Stimulated activated CD8-positive, alpha-beta memory T cell treated with anti-CD3 and anti-CD28 coated beads, Interleukin-7, amount 100 ng/mL, for 48 hours (primary cell): ENCODE results near the gene COLGALT1.
"Not testable (repeated sequence)": the region's sequence is repeated elsewhere in the genome, so short reads cannot be mapped to it uniquely, and the experiment has no call there.

Experiments
- DNase-seq, 2 donors: peaks; one replicate each; pipeline ENCODE4 v3.0.0-alpha.2; 2020; ENCODE audit warnings: low read depth in 1 of 2; ENCODE audit errors: extremely low read depth in 1 of 2

COLGALT1 gene

GRCh38 chr19:17556995-17557394, 1.5 kb downstream of the COLGALT1 start:
- DNase-seq, result no peak

GRCh38 chr19:17557466-17557865, 2.0 kb downstream of the COLGALT1 start:
- no peak for DNase-seq

- DNase-seq, result no peak
Observed at GRCh38 chr19:17560205-17560595, 4.8 kb downstream of the COLGALT1 start.

GRCh38 chr19:17562097-17562496, 6.6 kb downstream of the COLGALT1 start:
- no peak for DNase-seq

GRCh38 chr19:17562561-17562960, 7.1 kb downstream of the COLGALT1 start:
- no peak for DNase-seq

GRCh38 chr19:17564781-17565180, 9.3 kb downstream of the COLGALT1 start:
- DNase-seq, result no peak

- DNase-seq, result no peak
Observed at GRCh38 chr19:17565611-17566010, 10.2 kb downstream of the COLGALT1 start.

GRCh38 chr19:17567940-17568339, 12.5 kb downstream of the COLGALT1 start:
- no peak for DNase-seq

- DNase-seq, result not testable (repeated sequence)
Observed at GRCh38 chr19:17570291-17570690, 14.8 kb downstream of the COLGALT1 start.

- no peak for DNase-seq
Observed at GRCh38 chr19:17570791-17571190, 15.3 kb downstream of the COLGALT1 start.

- DNase-seq, result no peak
Observed at GRCh38 chr19:17572638-17573037, 17.2 kb downstream of the COLGALT1 start.

GRCh38 chr19:17575871-17576757, 20.7 kb downstream of the COLGALT1 start:
- DNase-seq, result peak in 1 of 2 donors; percentile 4

- peak in 1 of 2 donors; percentile 40 for DNase-seq
Observed at GRCh38 chr19:17576758-17577456, 21.5 kb downstream of the COLGALT1 start.

GRCh38 chr19:17577457-17578097, 22.1 kb downstream of the COLGALT1 start:
- DNase-seq, result no peak

GRCh38 chr19:17579661-17580244, 24.3 kb downstream of the COLGALT1 start:
- DNase-seq, result peak in 1 of 2 donors; percentile 18

- DNase-seq, result no peak
Observed at GRCh38 chr19:17580470-17581144, 25.2 kb downstream of the COLGALT1 start.

- no peak for DNase-seq
Observed at GRCh38 chr19:17581211-17581874, 25.9 kb downstream of the COLGALT1 start.

- no peak for DNase-seq
Observed at GRCh38 chr19:17582613-17583012, 27.2 kb downstream of the COLGALT1 start.

GRCh38 chr19:17584132-17584531, 28.7 kb downstream of the COLGALT1 start:
- no peak for DNase-seq

- DNase-seq, result not testable (repeated sequence)
Observed at GRCh38 chr19:17585395-17585794, 29.9 kb downstream of the COLGALT1 start.
